Heart right ventricle (tissue), 16 donors: Measurements from ENCODE around the gene C2. TPM values are rescaled to one million over a fixed set of nuclear protein-coding genes. Genes with fewer than 3 reads are reported as not detected.
"Not testable (repeated sequence)": the region's sequence is repeated elsewhere in the genome, so short reads cannot be mapped to it uniquely, and the experiment has no call there.

ENCODE experiments used
- ATAC-seq, 8 donors: fragments of 200-7000 bp; cut with Tn5 transposase; one replicate each; pipeline ENCODE4 v1.9.1; 2020; ENCODE audit warnings: mild to moderate bottlenecking in 8 of 8, moderate library complexity in 8 of 8, moderate number of reproducible peaks in 1 of 8
- DNase-seq, 2 donors: peaks; one replicate each; pipeline ENCODE4 v3.0.0-alpha.2; 2020
- H3K27ac ChIP-seq, 10 donors: fragments of 200-600 bp; sonication (generic) in 2 of 10; one replicate each; pipeline versions ENCODE4 v1.5.0 to v1.8.0; 2020 to 2022; ENCODE audit warnings: mild to moderate bottlenecking in 3 of 10
- H3K27me3 ChIP-seq, 7 donors: fragments of 200-600 bp; one replicate each; pipeline ENCODE4 v1.8.0; 2021 to 2022; ENCODE audit warnings: mild to moderate bottlenecking in 2 of 7
- H3K36me3 ChIP-seq, 9 donors: fragments of 200-600 bp; sonication (generic) in 1 of 9; one replicate each; pipeline versions ENCODE4 v1.5.0 to v1.8.0; 2020 to 2022; ENCODE audit warnings: mild to moderate bottlenecking in 2 of 9
- H3K4me1 ChIP-seq, 9 donors: fragments of 200-600 bp; sonication (generic) in 1 of 9; one replicate each; pipeline versions ENCODE4 v1.5.0 to v1.8.0; 2020 to 2022; ENCODE audit warnings: mild to moderate bottlenecking in 4 of 9
- H3K4me3 ChIP-seq, 10 donors: fragments of 200-600 bp; sonication (generic) in 2 of 10; one replicate each; pipeline versions ENCODE4 v1.5.0 to v1.8.0; 2020 to 2022; ENCODE audit warnings: mild to moderate bottlenecking in 7 of 10, moderate library complexity in 2 of 10
- H3K9me3 ChIP-seq, 11 donors: fragments of 200-600 bp in 10 of 11; sonication (generic) in 2 of 11; one replicate each; pipeline versions ENCODE4 v1.5.0 to v1.8.0; 2013 to 2022; ENCODE audit warnings: mild to moderate bottlenecking in 2 of 11, control low read depth in 1 of 11, moderate library complexity in 1 of 11
- WGBS, 2 donors: extraction: QIAGEN DNeasy Blood & Tissue Kit; methylation state at CpG; one replicate each; pipeline ENCODE4 v1.1.7; 2013; ENCODE audit warnings: inconsistent platforms in 1 of 2; 5-methylcytosine and 5-hydroxymethylcytosine counted together
- intact Hi-C, 10 donors: fragments of 100-400 bp; cut with DNase I; formaldehyde crosslinking; loops; one replicate each; pipeline versions ENCODE4 v1.11.1 to v1.14.2; 2022
- polyA plus RNA-seq, 2 donors: library from polyadenylated mRNA; stranded (reverse); fragments of 200-250 nt; gene quantifications; one replicate each; pipeline ENCODE4 v1.2.3, GENCODE V29; 2013
- total RNA-seq, 10 donors: library from RNA; stranded (reverse); fragmentation: NEBNext Ultra II Directional in 3 of 10; extraction: Animal tissue kit (Norgen Biotek cat#: 25700) in 3 of 10; gene quantifications; one replicate each; pipeline versions ENCODE4 v1.2.1 to v1.2.4, GENCODE V29; 2021 to 2023
- TF ChIP-seq, protein P1 (sequence below), 9 donors: fragments of 200-600 bp; sonication (generic) in 2 of 9; IDR thresholded peaks; one replicate each; pipeline versions ENCODE4 v1.5.0 to v1.8.0; 2021 to 2022; ENCODE audit warnings: antibody characterized with exemption in 9 of 9, mild to moderate bottlenecking in 5 of 9, moderate library complexity in 1 of 9
- donor health status: Arrhythmogenic right ventricular cardiomyopathy.
- donor health status: ischemic (EF 13 %, LVEDD 7.1; RV severe dilation, severe dysfunction).
- donor health status: healthy with polysubstance abuse.
- donor health status: DM: no; HTN: yes; CAD: no.
- donor health status: DM: no; HTN: no; CAD: no.
- donor health status: ischemic (EF 25% LVEDD 6.9; RV normal size, moderate dysfunction).
- donor health status: ischemic (EF 25% LVEDD 5.7; RV mildly dilated, moderate dysfunction).
- donor health status: healthy.
- donor health status: DM: yes; HTN: yes; CAD: no.
- donor health status: Ischemic cardiomyopathy.
- donor health status: ischemic (EF 35%, LVEDD 5.7; RV mildly dilated, moderate dysfunction).
- donor health status: nonischemic (EF 11% LVEDD 7.7; RV severe dilation, severe dysfunction).
- donor health status: DM: yes; HTN: yes; CAD: no.
- donor health status: PGD.
- donor health status: ischemic (EF 29% LVEDD 5.4; RV normal size, mild dysfunction).
- donor health status: nonischemic (EF 23%, LVEDD 6.1; RV moderate dilation, normal function).

C2 gene
- total and polyA plus RNA-seq, 12 donors, result 1.1 to 63.0 (median 3.7) TPM

DNA sequence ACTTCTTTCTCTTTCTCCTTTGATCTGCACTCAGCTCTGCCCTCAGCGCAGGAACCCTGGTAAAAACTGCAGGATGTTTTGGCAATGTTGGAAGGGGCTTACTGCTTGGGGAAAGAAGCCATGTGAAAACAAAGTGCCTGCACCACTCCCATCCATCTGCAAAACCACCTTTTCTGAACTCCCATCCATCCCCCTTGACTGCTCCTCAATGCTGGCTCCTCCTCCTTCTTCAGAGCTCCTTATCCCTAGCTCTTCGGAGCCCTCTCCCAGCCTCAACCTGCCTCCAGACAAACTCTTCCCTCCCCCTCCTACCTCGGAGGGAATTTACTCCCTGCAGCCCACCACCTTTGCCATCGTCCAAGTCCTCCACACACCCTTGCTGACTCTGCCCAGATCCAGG is 21.4 kb upstream of the C2 start:
- H3K4me3 ChIP-seq, result no peak overlapping the region
- peaks cover 2 to 31% (median 9%) of the 10 kb centered on the region in 9 donors for H3K4me1 ChIP-seq
- ATAC-seq, result no peak
- H3K27ac ChIP-seq, result no peak overlapping the region
- DNase-seq, result no peak
- no peaks in the 10 kb centered on the region for H3K9me3 ChIP-seq
- 29 to 35% methylated on average over 4 of the region's 4 CpGs for WGBS, 2 donors
- intact Hi-C loops, result loop anchor here in 2 of 10 donors (10.0 kb wide), 1 partner anchor 49 kb away; the partner anchor contains the start of genes NELFE (in 2 of the 2) and SKIC2 (in 2 of the 2)
- H3K36me3 ChIP-seq, result no peaks in the 10 kb centered on the region
- peaks cover 0 to 4% (median 0%) of the 10 kb centered on the region in 7 donors for H3K27me3 ChIP-seq
- TF ChIP-seq, protein P1, sequence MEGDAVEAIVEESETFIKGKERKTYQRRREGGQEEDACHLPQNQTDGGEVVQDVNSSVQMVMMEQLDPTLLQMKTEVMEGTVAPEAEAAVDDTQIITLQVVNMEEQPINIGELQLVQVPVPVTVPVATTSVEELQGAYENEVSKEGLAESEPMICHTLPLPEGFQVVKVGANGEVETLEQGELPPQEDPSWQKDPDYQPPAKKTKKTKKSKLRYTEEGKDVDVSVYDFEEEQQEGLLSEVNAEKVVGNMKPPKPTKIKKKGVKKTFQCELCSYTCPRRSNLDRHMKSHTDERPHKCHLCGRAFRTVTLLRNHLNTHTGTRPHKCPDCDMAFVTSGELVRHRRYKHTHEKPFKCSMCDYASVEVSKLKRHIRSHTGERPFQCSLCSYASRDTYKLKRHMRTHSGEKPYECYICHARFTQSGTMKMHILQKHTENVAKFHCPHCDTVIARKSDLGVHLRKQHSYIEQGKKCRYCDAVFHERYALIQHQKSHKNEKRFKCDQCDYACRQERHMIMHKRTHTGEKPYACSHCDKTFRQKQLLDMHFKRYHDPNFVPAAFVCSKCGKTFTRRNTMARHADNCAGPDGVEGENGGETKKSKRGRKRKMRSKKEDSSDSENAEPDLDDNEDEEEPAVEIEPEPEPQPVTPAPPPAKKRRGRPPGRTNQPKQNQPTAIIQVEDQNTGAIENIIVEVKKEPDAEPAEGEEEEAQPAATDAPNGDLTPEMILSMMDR (IDR thresholded peaks at IDR 0.05), result no peak

DNA sequence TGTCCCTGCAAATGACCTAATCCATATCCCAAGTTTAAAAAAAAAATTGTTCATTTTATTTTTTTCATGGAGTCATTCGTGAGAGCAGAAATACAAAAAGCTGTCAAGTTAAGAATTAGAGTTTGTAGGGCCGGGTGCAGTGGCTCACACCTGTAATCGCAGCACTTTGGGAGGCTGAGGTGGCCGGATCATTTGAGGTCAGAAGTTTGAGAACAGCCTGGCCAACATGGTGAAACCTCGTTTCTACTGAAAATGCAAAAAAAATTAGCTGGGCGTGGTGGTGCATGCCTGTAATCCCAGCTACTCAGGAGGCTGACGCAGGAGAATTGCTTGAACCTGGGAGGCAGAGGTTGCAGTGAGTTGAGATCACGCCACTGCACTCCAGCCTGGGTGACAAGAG is 20.8 kb upstream of the C2 start:
- WGBS, 2 donors, result 77 to 81% methylated on average over 8 of the region's 8 CpGs

DNA sequence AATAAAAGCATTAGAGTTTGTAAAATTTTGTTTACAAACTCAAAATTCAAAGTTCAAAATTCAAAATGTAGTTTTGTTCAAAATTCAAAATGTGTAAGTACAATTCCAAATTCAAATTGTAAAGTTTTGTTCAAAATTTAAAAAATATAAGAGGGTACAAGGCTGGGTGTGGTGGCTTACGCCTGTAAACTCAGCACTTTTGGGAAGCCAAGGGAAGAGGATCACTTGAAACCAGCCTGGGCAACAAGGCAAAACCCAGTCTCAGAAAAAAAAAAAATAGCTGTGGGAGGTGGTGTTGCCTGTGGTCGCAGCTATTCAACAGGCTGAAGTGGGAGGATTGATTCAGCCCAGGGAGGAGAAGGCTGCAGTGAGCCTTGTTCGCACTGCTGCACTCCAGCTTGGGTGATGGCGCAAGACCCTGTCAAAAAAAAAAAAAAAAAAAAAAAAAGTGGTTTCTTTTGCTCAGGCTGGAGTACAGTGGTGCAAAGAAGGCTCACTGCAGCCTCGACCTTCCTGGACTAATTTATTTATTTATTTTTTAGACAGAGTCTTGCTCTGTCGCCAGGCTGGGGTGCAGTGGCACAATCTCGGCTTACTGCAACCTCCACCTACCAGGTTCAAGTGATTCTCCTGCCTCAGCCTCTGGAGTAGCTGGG is 20.2 kb upstream of the C2 start:
- Histone ChIP-seq H3K36me3 (no peaks in the 10 kb centered on the region), H3K27me3 (peaks cover 0 to 4% (median 0%) of the 10 kb centered on the region in 7 donors), H3K4me3 (no peak overlapping the region), H3K4me1 (peaks cover 0 to 34% (median 6%) of the 10 kb centered on the region in 9 donors), H3K27ac (no peak overlapping the region), H3K9me3 (no peaks in the 10 kb centered on the region)
- ATAC-seq (peak in 2 of 8 donors; percentile 9 to 48), DNase-seq (no peak)
- WGBS, 2 donors, result 55 to 70% methylated on average over 7 of the region's 7 CpGs
- TF ChIP-seq, protein P1 (IDR thresholded peaks at IDR 0.05), result no peak
- intact Hi-C loops, result loop anchor here in 2 of 10 donors (10.0 kb wide), 1 partner anchor 48 kb away; the partner anchor contains the start of genes NELFE (in 2 of the 2) and SKIC2 (in 2 of the 2)

More for the DNA sequence above, 20.8 kb upstream of the C2 start:
- peaks cover 0 to 33% (median 6%) of the 10 kb centered on the region in 9 donors for H3K4me1 ChIP-seq
- ATAC-seq, H3K9me3 ChIP-seq, H3K27me3 ChIP-seq, H3K27ac ChIP-seq, DNase-seq, H3K36me3 ChIP-seq, H3K4me3 ChIP-seq: not testable (repeated sequence)
- intact Hi-C loops, result loop anchor here in 2 of 10 donors (10.0 kb wide), 1 partner anchor 48 kb away; the partner anchor contains the start of genes NELFE (in 2 of the 2) and SKIC2 (in 2 of the 2)

DNA sequence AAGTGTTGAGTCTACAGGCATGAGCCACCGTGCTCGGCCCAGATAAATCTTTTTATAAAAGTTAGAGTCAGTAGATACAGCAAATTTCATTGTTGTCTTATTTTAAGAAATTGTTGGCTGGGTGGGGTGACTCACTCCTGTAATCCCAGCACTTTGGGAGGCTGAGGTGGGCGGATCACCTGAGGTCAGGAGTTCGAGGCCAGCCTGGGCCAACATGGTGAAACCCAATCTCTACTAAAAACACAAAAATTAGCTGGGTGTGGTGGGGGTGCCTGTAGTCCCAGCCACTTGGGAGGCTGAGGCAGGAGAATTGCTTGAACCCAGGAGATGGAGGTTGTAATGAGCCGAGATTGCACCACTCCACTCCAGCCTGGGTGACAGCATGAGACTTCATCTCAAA is 19.3 kb upstream of the C2 start:
- H3K4me3 ChIP-seq, H3K27me3 ChIP-seq, H3K9me3 ChIP-seq, H3K27ac ChIP-seq, DNase-seq, ATAC-seq, H3K36me3 ChIP-seq: not testable (repeated sequence)
- 88 to 90% methylated on average over 5 of the region's 5 CpGs for WGBS, 2 donors
- peaks cover 0 to 24% (median 0%) of the 10 kb centered on the region in 9 donors for H3K4me1 ChIP-seq
- intact Hi-C loops, result loop anchor here in 2 of 10 donors (10.0 kb wide), 1 partner anchor 47 kb away; the partner anchor contains the start of genes NELFE (in 2 of the 2) and SKIC2 (in 2 of the 2)

DNA sequence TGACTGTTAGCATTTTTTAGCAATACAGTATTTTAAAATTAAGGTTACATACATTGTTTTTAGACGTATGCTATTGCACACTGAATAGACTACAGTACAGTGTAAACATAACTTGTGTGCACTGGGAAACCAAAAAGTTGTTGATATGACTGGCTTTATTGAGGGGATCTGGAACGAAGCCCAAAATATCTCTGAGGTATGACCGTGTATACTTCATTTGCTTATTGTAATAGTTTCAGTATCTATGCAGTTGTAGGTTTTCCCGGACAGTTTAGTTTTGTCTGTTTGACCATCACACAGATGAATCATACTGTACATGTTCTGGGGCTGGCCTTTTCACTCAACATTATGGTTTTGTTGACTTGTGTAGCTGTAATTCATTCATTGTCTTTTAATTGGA is 18.7 kb upstream of the C2 start:
- 63 to 65% methylated on average over 4 of the region's 4 CpGs for WGBS, 2 donors
- peaks cover 0 to 20% (median 0%) of the 10 kb centered on the region in 9 donors for H3K4me1 ChIP-seq
- TF ChIP-seq, protein P1 (IDR thresholded peaks at IDR 0.05), result no peak
- H3K27ac ChIP-seq, result no peak overlapping the region
- H3K36me3 ChIP-seq, result no peaks in the 10 kb centered on the region
- intact Hi-C loops, result loop anchor here in 2 of 10 donors (10.0 kb wide), 1 partner anchor 46 kb away; the partner anchor contains the start of genes NELFE (in 2 of the 2) and SKIC2 (in 2 of the 2)
- DNase-seq, result no peak
- no peaks in the 10 kb centered on the region for H3K9me3 ChIP-seq
- ATAC-seq, result no peak
- no peak overlapping the region for H3K4me3 ChIP-seq
- peaks cover 0 to 4% (median 0%) of the 10 kb centered on the region in 7 donors for H3K27me3 ChIP-seq

DNA sequence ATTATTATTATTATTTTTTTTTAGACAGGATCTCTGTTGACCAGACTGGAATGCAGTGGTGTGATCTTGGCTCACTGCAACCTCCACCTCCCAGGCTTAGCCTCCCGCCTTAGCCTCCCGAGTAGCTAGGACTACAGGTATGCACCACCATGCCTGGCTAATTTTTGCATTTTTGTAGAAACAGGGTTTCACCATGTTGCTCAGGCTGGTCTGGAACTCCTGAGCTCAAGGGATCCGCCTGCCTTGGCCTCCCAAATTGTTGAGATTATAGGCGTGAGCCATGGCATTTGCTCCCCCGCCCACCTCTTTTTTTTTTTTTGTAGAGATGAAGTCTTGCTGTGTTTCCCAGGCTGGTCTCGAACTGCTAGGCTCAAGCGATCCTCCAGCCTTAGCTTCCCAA is 18.2 kb upstream of the C2 start:
- ATAC-seq, H3K9me3 ChIP-seq, H3K27ac ChIP-seq, H3K27me3 ChIP-seq, DNase-seq, H3K4me3 ChIP-seq, H3K36me3 ChIP-seq: not testable (repeated sequence)
- WGBS, 2 donors, result 76 to 78% methylated on average over 7 of the region's 7 CpGs
- intact Hi-C loops, result loop anchor here in 2 of 10 donors (10.0 kb wide), 1 partner anchor 46 kb away; the partner anchor contains the start of genes NELFE (in 2 of the 2) and SKIC2 (in 2 of the 2)
- H3K4me1 ChIP-seq, result peaks cover 0 to 20% (median 0%) of the 10 kb centered on the region in 9 donors
